Prostate gland (tissue), 2 donors: Measurements from ENCODE around the gene DOCK4. TPM values are rescaled to one million over a fixed set of nuclear protein-coding genes. Genes with fewer than 3 reads are reported as not detected.

Experiments
- DNase-seq: peaks from one replicate; pipeline ENCODE4 v3.0.0-alpha.2; 2019; ENCODE audit warnings: low spot score
- H3K27ac ChIP-seq, 2 donors: fragments of 200-600 bp; sonication (generic); 2 replicates each; pipeline ENCODE4 v1.5.1; 2017 to 2019
- H3K27me3 ChIP-seq: fragments of 200-600 bp; sonication (generic); replicated peaks from 2 replicates; pipeline ENCODE4 v1.5.1; 2019; ENCODE audit not compliant: insufficient read depth
- H3K36me3 ChIP-seq, 2 donors: fragments of 200-600 bp; sonication (generic); 1 replicate in 1 of 2; 2 replicates in 1 of 2; pipeline versions ENCODE4 v1.5.1 to v1.8.1; 2017 to 2019
- H3K4me1 ChIP-seq: fragments of 200-600 bp; sonication (generic); replicated peaks from 2 replicates; pipeline ENCODE4 v1.5.1; 2019
- H3K4me3 ChIP-seq, 2 donors: fragments of 200-600 bp; sonication (generic); 2 replicates each; pipeline ENCODE4 v1.5.1; 2017 to 2019
- H3K9me3 ChIP-seq: fragments of 200-600 bp; sonication (generic); 2 replicates; pipeline ENCODE4 v1.5.1; 2017
- POLR2A ChIP-seq: fragments of 450-650 bp; IDR thresholded peaks from one replicate; pipeline ENCODE4 v1.6.1; 2016; ENCODE audit warnings: antibody characterized with exemption, mild to moderate bottlenecking
- POLR2AphosphoS5 ChIP-seq: sonication (generic); formaldehyde crosslinking; IDR thresholded peaks from one replicate; pipeline ENCODE4 v1.6.1; 2017; ENCODE audit warnings: antibody characterized with exemption
- WGBS: methylation state at CpG from one replicate; pipeline ENCODE4 v1.1.5; 2018; 5-methylcytosine and 5-hydroxymethylcytosine counted together
- intact Hi-C: fragments of 100-400 bp; cut with DNase I; formaldehyde crosslinking; loops from one replicate; pipeline ENCODE4 v1.14.2; 2022
- total RNA-seq, 2 donors: library from RNA; depleted of rRNA; stranded (reverse); fragments of >200 nt; gene quantifications; one replicate each; pipeline ENCODE4 v1.1.0, GENCODE V29; 2016
- TF ChIP-seq, protein P1 (sequence below), 4 experiments: fragments of 200-600 bp in 2 of 4; fragments of 450-650 bp in 2 of 4; sonication (generic) in 2 of 4; IDR thresholded peaks; 1 replicate in 3 of 4; 2 replicates in 1 of 4; pipeline ENCODE4 v1.5.1; 2016 to 2019; ENCODE audit warnings: antibody characterized with exemption in 4 of 4, mild to moderate bottlenecking in 2 of 4, moderate library complexity in 2 of 4

DOCK4 gene
- total RNA-seq, 2 donors from 2014 or later = 21.8 to 37.4 TPM

DNA sequence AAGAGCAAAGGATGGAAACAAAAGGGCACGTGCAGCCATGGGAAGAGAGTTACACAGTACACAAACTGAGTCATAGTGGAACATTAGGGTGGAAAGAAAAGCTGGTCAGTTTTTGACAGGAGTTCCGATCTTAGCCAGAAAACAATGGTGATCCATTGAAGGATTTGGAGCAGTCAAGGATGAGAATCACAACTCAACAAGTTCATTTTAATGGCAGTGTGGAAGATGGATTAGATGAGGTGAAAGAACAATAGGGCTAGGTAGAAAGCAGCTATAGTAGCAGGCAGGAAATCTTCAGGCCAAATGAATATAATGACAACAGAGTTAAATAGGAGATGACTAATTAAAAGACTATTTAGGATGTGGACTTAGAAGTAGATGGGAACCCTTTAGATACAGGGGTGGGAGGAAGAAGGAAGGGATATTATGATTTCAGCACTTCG is 136.3 kb downstream of the DOCK4 start:
- TF ChIP-seq POLR2AphosphoS5 (no peak), POLR2A (no peak)
- TF ChIP-seq, protein P1, sequence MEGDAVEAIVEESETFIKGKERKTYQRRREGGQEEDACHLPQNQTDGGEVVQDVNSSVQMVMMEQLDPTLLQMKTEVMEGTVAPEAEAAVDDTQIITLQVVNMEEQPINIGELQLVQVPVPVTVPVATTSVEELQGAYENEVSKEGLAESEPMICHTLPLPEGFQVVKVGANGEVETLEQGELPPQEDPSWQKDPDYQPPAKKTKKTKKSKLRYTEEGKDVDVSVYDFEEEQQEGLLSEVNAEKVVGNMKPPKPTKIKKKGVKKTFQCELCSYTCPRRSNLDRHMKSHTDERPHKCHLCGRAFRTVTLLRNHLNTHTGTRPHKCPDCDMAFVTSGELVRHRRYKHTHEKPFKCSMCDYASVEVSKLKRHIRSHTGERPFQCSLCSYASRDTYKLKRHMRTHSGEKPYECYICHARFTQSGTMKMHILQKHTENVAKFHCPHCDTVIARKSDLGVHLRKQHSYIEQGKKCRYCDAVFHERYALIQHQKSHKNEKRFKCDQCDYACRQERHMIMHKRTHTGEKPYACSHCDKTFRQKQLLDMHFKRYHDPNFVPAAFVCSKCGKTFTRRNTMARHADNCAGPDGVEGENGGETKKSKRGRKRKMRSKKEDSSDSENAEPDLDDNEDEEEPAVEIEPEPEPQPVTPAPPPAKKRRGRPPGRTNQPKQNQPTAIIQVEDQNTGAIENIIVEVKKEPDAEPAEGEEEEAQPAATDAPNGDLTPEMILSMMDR (IDR thresholded peaks at IDR 0.05) = no peak
- intact Hi-C loops = no loop called here
- Histone ChIP-seq H3K4me3 (no peak overlapping the region), H3K36me3 (no peaks in the 10 kb centered on the region), H3K9me3 (no peaks in the 10 kb centered on the region), H3K27ac (no peak overlapping the region), H3K4me1 (peaks cover 5% of the 10 kb centered on the region), H3K27me3 (no peaks in the 10 kb centered on the region)
- no peak for DNase-seq
- 88% methylated on average over 3 of the region's 3 CpGs for WGBS

DNA sequence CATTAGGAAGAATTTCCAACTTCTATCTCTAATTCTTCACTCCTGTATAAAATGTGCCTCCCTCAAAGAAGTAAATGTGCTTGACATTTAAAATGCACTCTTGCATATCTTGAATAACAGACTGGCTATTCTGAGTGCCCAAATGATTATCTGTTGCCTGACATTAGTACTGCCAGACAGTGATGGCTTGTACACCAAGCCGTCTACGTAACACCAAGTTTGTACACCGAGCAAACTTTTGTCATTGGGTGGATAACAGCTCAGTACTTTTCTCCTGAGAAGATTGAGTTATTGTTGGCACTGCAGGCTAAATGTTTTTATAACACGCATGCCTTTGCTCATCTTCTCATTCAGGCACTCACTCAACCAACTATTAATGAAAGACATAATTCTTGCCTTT is 137.2 kb downstream of the DOCK4 start:
- WGBS = 69% methylated on average over 4 of the region's 4 CpGs
- Histone ChIP-seq H3K36me3 (no peaks in the 10 kb centered on the region), H3K4me3 (no peak overlapping the region), H3K27ac (no peak overlapping the region), H3K9me3 (no peaks in the 10 kb centered on the region), H3K4me1 (peaks cover 5% of the 10 kb centered on the region), H3K27me3 (no peaks in the 10 kb centered on the region)
- TF ChIP-seq, protein P1 (IDR thresholded peaks at IDR 0.05) = no peak
- TF ChIP-seq POLR2AphosphoS5 = no peak
- no peak for TF ChIP-seq POLR2A
- DNase-seq = no peak
- intact Hi-C loops = no loop called here

DNA sequence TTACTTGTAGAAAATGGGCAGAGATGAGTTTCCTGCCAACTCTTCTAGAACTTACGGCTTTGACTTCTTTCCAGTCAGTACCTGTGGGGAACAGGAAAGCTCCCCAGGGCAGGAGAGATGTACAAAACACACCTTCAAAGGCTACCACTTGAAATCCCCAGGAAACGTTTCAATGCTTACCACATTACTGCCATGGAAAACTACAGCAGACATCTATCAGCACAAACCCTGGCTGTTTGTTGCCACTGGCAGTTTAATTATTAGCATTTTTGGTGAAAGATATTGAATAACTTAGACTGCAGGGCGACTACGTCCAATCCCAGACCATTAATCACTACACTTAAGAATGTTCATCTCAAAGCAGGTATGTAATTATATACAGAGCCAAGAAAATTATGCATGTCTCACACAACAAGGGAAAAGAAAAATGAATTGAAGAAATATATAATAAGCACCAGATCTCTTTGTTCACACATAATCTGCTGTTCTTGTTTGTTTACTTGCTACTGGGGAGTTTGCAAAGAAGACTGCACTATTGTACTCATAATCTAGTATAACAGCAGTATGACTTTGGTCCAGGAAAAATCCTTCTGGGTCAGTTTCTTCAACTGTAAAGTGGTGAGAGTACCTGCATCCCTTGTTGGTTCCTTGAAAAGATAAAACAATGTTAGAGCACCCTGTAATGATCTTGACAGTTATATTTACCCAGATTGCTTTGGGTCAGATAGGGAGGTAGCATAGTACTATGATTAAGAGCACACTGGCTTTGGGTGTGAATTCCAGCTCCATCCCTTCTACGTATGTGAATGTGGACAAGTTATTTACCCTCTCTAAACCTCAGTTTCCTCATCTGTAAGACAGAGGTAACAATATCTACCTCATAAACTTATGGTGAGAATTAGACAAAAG is 138.3 kb downstream of the DOCK4 start:
- WGBS = 51% methylated on average over 5 of the region's 5 CpGs
- Histone ChIP-seq H3K27me3 (no peaks in the 10 kb centered on the region), H3K4me1 (peaks cover 5% of the 10 kb centered on the region), H3K4me3 (no peak overlapping the region), H3K36me3 (no peaks in the 10 kb centered on the region), H3K27ac (no peak overlapping the region), H3K9me3 (no peaks in the 10 kb centered on the region)
- no peak for TF ChIP-seq POLR2AphosphoS5
- TF ChIP-seq POLR2A = no peak
- TF ChIP-seq, protein P1 (IDR thresholded peaks at IDR 0.05) = no peak
- DNase-seq = no peak
- intact Hi-C loops = no loop called here

DNA sequence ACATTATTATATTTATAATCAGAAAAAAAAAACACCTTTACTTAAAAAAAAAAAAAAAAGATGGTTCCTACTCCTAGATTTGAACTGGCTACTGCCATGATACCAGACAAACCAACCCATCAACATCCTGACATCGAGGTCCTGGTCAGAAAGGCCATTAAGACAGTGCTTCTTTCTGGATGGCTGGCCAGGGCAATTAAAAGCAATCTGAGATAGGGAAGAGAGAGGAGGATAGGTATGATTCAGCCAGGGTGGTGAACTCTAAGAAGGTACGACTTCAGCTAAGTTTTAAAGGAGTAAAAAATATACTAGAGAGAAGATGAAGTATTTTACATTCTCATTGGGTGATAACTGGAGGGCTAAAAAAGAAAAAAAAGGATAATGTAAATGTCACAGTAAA is 139.0 kb downstream of the DOCK4 start:
- Histone ChIP-seq H3K4me3 (no peak overlapping the region), H3K27ac (no peak overlapping the region), H3K4me1 (peaks cover 5% of the 10 kb centered on the region), H3K27me3 (no peaks in the 10 kb centered on the region), H3K9me3 (no peaks in the 10 kb centered on the region), H3K36me3 (no peaks in the 10 kb centered on the region)
- no peak for DNase-seq
- intact Hi-C loops = no loop called here
- no peak for TF ChIP-seq POLR2A
- no peak for TF ChIP-seq POLR2AphosphoS5
- TF ChIP-seq, protein P1 (IDR thresholded peaks at IDR 0.05) = no peak
- 55% methylated on average over 2 of the region's 2 CpGs for WGBS

DNA sequence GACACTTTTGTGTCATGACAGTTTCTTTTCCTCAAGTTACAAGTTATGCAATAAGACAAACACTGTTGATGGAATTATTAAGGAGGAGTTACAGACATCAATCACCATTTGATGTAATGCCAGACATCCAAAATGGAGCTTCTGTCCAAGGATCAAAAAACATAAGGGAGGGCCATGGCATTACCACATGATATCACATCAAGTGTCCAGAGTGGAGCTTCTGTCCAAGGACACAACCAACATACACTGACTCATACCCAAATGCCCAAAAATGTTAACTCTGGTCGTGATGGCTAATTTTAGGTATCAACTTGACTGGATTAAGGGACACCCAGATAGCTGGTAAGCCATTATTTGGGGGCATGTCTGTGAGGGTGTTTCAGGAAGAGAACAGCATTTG is 140.4 kb downstream of the DOCK4 start:
- Histone ChIP-seq H3K4me3 (no peak overlapping the region), H3K27me3 (no peaks in the 10 kb centered on the region), H3K27ac (no peak overlapping the region), H3K9me3 (no peaks in the 10 kb centered on the region), H3K36me3 (no peaks in the 10 kb centered on the region), H3K4me1 (peaks cover 5% of the 10 kb centered on the region)
- intact Hi-C loops = no loop called here
- WGBS = 95% methylated on average over 1 of the region's 1 CpG
- TF ChIP-seq POLR2A = no peak
- TF ChIP-seq, protein P1 (IDR thresholded peaks at IDR 0.05) = no peak
- TF ChIP-seq POLR2AphosphoS5 = no peak
- no peak for DNase-seq
